ENCODE data around the gene PXN.
A peak's percentile ranks its signal among the peaks of the same experiment; 100 is the strongest.
"Not testable (repeated sequence)": the region's sequence is repeated elsewhere in the genome, so short reads cannot be mapped to it uniquely, and the experiment has no call there.

Gene PXN

GRCh38 chr12:120224304-120225199, 41.0 kb downstream of the PXN start:
- peak; percentile 89 for DNase-seq

GRCh38 chr12:120223458-120224303, 41.8 kb downstream of the PXN start:
- DNase-seq: no peak

GRCh38 chr12:120222288-120222832, 43.2 kb downstream of the PXN start:
- no peak for DNase-seq

GRCh38 chr12:120221576-120221900, 44.0 kb downstream of the PXN start:
- no peak for DNase-seq

- DNase-seq: no peak
Measured at GRCh38 chr12:120220838-120221575, 44.5 kb downstream of the PXN start.

GRCh38 chr12:120218680-120219606, 46.6 kb downstream of the PXN start:
- no peak for DNase-seq

GRCh38 chr12:120216742-120217605, 48.6 kb downstream of the PXN start:
- no peak for DNase-seq

- DNase-seq: no peak
Measured at GRCh38 chr12:120215766-120216735, 49.5 kb downstream of the PXN start.

- no peak for DNase-seq
Measured at GRCh38 chr12:120215357-120215735, 50.2 kb downstream of the PXN start.

GRCh38 chr12:120214626-120215356, 50.7 kb downstream of the PXN start:
- DNase-seq: no peak

GRCh38 chr12:120213758-120214157, 51.8 kb downstream of the PXN start:
- DNase-seq: no peak

GRCh38 chr12:120213182-120213581, 52.3 kb downstream of the PXN start:
- not testable (repeated sequence) for DNase-seq

GRCh38 chr12:120212301-120212700, 53.2 kb downstream of the PXN start:
- no peak for DNase-seq

GRCh38 chr12:120211904-120212283, 53.6 kb downstream of the PXN start:
- no peak for DNase-seq

GRCh38 chr12:120211243-120211903, 54.2 kb downstream of the PXN start:
- DNase-seq: no peak

- DNase-seq: no peak
Measured at GRCh38 chr12:120209851-120210250, 55.7 kb downstream of the PXN start.

- DNase-seq: no peak
Measured at GRCh38 chr12:120207227-120207626, 58.3 kb downstream of the PXN start.

- DNase-seq: not testable (repeated sequence)
Measured at GRCh38 chr12:120206781-120207180, 58.7 kb downstream of the PXN start.

Measured in DMS79 (cell line).